ENCODE data around the gene DECR2. TPM values are rescaled to one million over a fixed set of nuclear protein-coding genes. Genes with fewer than 3 reads are reported as not detected.

Gene DECR2
- total and polyA plus RNA-seq, 2 of the 13 experiments (the other 11 are each of a cell fraction or from before 2014, with no cell fraction given): 36.3 to 44.6 TPM

DNA sequence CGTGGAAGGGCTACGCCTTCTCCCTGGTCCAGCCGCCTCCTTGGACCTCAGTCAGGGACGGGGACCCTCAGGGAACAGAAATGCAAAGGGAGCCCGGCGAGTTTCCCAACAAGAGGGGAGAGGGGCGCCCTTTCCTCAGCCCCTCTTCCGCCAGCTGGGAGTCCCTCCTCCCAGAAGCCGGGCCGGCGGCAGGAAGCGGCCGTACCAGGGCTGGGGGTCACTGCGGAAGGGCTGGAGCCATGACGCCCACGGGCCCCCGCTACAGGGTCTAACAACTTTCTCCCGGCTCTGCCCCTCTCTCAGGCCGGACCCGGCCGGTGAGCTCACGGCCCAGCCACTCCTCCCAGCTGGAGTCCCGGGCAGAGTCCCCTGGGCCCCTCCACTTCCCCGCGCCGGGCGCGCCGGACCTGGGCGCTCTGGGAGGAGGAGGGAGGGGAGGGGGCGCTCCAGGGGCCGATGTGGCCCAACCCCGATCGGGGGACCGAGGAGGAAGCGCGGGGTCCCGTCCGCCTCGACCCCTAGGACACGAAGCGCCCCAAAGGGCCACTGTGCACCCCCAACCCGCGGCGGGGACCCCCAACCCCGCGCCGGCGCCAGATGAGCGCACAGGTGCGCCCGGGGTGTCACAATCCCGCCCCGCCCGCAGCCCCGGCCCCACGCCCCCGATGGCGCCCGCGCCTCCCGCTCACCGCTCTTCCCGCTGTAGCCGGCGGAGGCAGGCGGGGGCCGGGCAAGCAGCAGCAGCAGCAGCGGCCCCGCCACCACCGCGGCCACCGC is 20.5 kb upstream of the DECR2 start (continued):
- TF ChIP-seq ZNF530 (CRISPR knock-in tag; IDR thresholded peaks at IDR 0.05; ENCODE audit: low read depth): no peak
- no peak for TF ChIP-seq DR1 (CRISPR knock-in tag; IDR thresholded peaks at IDR 0.05)
- no peak for TF ChIP-seq STAT6 (CRISPR knock-in tag; IDR thresholded peaks at IDR 0.05; ENCODE audit: borderline replicate concordance)
- no peak for TF ChIP-seq NR3C1 (CRISPR knock-in tag; IDR thresholded peaks at IDR 0.05)
- no peak for TF ChIP-seq ZNF142 (CRISPR knock-in tag; IDR thresholded peaks at IDR 0.05)
- no peak for TF ChIP-seq ZMYM3 (CRISPR knock-in tag; IDR thresholded peaks at IDR 0.05)
- TF ChIP-seq, protein P1, sequence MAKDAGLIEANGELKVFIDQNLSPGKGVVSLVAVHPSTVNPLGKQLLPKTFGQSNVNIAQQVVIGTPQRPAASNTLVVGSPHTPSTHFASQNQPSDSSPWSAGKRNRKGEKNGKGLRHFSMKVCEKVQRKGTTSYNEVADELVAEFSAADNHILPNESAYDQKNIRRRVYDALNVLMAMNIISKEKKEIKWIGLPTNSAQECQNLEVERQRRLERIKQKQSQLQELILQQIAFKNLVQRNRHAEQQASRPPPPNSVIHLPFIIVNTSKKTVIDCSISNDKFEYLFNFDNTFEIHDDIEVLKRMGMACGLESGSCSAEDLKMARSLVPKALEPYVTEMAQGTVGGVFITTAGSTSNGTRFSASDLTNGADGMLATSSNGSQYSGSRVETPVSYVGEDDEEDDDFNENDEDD (CRISPR knock-in tag; IDR thresholded peaks at IDR 0.05; ENCODE audit: borderline replicate concordance): no peak
- no peak for TF ChIP-seq MBD4 (IDR thresholded peaks at IDR 0.05; ENCODE audit: borderline replicate concordance, low read length)
- TF ChIP-seq NCOA2 (CRISPR knock-in tag; IDR thresholded peaks at IDR 0.05): no peak
- no peak for TF ChIP-seq ZNF558 (CRISPR knock-in tag; IDR thresholded peaks at IDR 0.05; ENCODE audit: borderline replicate concordance)
- no peak for TF ChIP-seq ARID5B (CRISPR knock-in tag; IDR thresholded peaks at IDR 0.05)
- no peak for TF ChIP-seq HMGA1 (CRISPR knock-in tag; conservative IDR thresholded peaks at IDR 0.05)
- TF ChIP-seq EED (CRISPR knock-in tag; IDR thresholded peaks at IDR 0.05): no peak

Data from HepG2 (cell line).